IPS-11a (cell line): Measurements from ENCODE around the gene BSND.

Experiments
- H3K4me3 ChIP-seq: one replicate; pipeline ENCODE4 v1.5.1; 2013; ENCODE audit warnings: low read depth, low read length, control low read depth

BSND gene

DNA sequence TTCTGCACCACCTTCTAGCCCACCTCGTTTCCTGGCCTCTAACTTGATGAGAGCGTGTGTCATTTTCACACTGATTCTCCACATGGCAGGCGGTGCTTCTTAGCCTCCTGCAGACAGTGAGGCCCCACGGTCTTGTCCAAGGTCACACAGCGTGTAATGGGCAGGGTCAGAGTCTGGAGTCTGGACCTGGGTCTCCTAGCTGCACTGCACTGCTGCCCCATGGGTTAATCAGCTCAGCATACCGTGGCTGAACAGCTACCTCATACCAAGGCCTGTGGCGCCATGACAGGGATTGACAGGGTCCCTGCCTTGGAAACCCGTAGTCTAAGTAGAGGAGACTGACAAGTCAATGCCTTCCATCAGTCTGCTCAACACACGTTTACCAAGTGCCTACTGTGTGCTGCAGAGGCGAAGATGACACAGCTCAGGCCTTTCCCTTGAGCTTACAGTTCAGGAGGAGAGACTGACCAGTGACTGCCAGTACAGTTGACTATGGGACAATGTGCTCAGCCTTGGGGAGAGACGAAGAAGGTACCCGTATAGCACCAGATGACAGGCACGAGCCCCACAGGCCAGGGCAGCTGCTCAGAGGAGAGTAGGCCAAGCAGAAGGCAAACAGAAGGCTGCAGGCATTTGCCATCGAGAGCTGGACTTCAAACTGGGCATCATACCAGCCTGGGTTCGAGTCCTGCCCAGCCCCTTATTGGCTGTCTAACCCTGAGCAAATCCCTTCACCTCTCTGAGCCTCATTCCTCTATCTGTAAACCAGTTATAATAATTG is 46.1 kb downstream of the BSND start:
- H3K4me3 ChIP-seq, result no peak overlapping the region

DNA sequence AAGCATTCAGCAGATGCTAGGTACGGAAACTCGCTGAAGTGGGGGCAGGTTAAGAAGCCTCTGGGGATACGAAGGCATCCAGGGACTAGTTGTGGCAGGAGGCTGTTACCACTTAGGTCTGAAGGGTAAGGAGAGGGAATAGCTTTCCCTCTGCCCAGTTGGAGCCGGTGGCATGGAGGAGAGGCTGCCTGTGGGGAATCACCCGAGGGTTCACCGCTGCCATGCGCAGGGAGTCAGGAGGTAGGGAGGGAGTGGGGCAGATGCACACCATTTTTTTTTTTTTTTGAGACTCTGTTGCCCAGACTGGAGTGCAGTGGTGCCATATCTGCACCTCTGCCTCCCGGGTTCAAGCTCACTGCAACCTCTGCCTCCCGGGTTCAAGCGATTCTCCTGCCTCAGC is 46.7 kb downstream of the BSND start:
- H3K4me3 ChIP-seq, result no peak overlapping the region

DNA sequence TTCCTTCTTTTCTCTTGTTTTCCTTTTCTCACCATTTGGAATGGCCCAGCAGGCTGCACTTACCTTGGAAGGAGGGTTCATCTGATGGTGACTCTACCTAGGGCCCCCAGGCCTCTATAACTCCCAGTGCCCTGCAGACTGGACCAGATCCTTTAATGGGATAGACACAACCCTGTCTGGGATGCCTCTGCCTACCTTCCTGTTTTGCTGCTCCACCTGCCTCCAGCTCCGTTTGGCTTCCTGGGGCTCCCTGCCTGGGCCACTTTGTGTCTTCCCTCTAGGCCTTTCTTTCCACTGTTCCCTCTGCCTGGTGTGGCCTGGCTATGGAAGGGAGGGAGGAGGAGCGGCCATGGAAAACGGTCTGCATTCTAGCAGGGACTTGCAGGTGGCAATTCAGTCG is 48.1 kb downstream of the BSND start:
- H3K4me3 ChIP-seq, result no peak overlapping the region

GRCh38 chr1:55047611-55048010 is 48.9 kb downstream of the BSND start:
- no peak overlapping the region for H3K4me3 ChIP-seq

DNA sequence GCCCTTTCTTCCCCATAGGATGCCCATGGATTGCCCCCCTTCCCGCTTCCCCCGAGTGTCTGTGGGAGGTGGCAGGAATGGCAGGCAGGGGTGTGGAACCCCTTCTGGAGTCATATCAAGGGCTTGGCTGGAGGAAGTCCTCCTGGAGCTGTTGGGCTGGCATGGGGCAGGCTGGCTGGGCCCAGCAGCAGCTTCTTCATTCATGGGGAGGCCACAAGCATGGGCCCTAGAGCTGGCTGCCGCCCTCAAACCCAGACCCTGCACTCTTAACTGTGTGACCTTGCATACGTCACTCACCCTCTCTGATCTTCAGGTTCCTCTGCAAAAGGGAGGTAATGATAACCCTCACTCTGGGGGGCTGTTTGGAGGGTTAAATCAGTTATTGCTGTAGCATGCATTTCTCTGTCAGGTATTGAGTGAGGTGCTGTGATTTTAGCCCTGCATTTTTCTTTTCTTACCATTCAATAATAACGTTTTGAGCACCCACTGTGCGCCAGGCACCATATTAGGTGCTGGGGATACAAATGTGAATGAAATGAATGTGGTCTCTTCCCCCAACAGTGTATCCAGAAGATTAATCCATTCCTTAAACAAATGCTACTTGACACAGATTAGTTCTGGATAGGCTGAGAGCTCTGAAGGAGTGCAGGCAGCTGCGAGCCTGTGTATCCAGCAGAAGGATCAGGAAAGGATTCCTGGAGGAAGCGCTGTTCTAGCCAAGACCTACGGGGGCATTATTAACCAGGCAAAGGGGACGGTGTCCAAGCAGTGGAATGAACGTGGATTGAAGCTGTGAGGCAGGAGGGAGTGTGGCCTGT is 49.9 kb downstream of the BSND start:
- H3K4me3 ChIP-seq, result no peak overlapping the region

GRCh38 chr1:55049271-55049913 is 50.7 kb downstream of the BSND start:
- H3K4me3 ChIP-seq, result no peak overlapping the region

DNA sequence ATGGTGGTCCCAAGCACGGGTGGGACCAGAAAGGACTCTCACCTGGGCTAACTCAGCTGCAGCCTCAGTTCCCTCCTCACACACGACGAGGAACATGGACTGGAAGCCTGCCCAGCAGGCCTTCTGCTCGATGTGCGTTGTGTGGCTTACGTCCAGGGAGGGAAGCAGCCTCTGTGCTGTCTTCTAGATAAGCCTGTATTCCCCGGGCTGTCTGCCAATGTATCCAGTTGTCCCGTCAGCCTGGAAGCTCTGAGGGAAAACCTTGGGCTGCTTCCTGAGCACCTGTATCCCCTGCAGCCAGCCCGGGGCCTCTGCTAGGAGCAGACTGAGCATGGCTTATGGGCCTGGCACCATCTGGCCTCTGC is 51.2 kb downstream of the BSND start:
- no peak overlapping the region for H3K4me3 ChIP-seq

- no peak overlapping the region for H3K4me3 ChIP-seq
Observed at GRCh38 chr1:55050283-55050682, 51.5 kb downstream of the BSND start.

DNA sequence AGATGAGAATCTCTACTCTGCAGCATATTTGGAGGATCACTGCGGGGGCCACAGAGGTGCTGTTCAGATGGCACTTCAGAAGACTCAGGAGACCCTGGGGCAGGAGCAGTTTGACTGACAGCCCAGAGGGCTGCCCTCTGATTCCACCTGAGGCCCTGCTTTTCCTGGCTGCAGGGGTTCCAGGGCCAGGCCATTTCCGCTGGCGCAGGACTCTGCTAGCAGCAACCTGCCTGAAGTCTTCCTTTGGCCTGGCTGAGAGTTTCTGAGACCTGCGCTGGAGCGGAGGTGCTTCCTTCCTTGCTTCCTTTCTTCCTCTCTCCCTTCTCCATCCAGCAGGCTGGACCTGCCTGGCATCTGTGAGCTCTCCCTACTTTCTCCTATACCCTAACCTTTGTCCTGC is 52.4 kb downstream of the BSND start:
- no peak overlapping the region for H3K4me3 ChIP-seq

DNA sequence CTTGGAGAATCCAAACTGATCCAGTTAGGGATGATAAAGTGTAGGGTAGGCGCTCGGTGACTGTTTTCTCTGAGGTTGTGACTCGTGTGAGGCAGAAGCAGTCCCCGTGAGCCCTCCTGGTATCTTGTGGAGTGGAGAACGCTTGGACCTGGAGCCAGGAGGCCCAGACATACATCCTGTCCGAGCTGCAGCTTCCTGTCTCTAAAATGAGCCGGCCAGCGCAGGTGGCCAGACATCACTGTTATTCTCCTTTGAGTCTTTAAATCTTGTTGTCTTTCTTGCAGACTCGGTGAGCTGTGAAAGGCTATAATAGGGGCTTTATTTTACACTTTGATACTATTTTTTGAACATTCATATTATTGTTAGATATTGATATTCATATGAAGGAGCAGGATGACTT is 52.9 kb downstream of the BSND start:
- H3K4me3 ChIP-seq, result no peak overlapping the region

DNA sequence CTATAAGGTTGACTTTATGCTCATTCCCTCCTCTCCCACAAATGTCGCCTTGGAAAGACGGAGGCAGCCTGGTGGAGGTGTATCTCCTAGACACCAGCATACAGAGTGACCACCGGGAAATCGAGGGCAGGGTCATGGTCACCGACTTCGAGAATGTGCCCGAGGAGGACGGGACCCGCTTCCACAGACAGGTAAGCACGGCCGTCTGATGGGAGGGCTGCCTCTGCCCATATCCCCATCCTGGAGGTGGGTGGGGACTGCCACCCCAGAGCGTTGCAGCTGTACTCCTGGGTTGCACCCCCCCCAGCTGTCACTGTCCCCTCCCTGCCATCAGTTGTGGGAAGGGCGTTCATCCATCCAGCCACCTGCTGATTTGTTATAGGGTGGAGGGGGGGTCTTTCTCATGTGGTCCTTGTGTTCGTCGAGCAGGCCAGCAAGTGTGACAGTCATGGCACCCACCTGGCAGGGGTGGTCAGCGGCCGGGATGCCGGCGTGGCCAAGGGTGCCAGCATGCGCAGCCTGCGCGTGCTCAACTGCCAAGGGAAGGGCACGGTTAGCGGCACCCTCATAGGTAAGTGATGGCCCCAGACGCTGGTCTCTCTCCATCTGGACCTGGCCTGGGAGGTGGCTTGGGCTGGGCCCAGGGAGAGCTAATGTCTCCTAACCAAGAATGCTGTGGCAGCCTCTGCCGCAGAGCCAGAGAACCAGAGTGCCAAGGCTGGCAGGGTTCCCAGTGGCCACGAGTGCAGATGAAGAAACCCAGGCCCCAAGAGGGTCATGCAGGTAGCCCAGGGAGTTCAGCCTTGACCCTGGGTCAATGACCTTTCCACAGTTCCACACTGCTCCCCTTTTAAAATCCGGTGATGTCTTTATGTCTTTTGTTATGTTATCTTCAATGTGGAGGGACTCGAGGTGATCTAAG is 53.7 kb downstream of the BSND start:
- H3K4me3 ChIP-seq, result no peak overlapping the region

- no peak overlapping the region for H3K4me3 ChIP-seq
Observed at GRCh38 chr1:55053265-55053954, 54.7 kb downstream of the BSND start.

DNA sequence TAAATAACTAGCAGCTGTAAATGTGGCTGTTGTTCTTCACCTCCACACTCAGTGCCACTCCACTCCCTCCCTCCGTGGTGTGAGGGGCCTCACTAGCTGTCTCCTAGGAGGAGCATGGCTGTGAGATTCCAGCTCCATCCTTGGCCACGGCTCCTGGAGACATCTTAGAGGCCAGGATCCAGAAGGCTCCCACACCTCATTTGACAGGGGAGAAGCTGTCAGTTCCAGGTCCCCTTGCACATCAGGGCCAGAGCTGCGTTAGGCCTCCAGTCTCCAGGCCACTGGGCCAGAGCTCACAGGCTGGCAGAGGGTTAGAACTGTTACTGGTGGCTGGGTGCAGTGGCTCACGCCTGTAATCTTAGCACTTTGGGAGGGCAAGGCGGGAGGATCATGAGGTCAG is 55.7 kb downstream of the BSND start:
- no peak overlapping the region for H3K4me3 ChIP-seq

GRCh38 chr1:55055084-55055882 is 56.5 kb downstream of the BSND start:
- no peak overlapping the region for H3K4me3 ChIP-seq

DNA sequence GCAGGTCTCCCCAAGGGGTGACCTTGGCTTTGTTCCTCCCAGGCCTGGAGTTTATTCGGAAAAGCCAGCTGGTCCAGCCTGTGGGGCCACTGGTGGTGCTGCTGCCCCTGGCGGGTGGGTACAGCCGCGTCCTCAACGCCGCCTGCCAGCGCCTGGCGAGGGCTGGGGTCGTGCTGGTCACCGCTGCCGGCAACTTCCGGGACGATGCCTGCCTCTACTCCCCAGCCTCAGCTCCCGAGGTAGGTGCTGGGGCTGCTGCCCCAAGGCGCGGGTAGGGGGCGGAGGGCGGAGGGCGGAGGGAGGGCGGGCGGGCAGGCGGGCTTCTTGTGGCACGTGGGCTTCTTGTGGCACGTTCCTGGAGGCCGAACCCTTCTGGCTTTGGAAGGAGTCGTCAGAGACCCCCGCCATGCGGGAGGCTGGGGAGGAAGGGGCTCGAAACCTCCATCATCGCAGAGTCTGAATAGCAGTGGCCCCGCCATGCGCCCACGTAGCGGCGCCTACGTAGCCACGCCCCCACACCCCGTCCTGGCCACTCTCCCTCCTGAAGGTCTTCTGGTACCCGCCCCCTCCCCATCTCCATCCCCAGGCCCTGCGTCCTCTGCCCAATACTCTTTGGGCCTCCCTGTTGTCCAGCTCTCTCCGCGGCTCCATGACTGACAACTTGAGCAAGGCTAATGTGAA is 57.4 kb downstream of the BSND start:
- no peak overlapping the region for H3K4me3 ChIP-seq

GRCh38 chr1:55056632-55056992 is 57.9 kb downstream of the BSND start:
- no peak overlapping the region for H3K4me3 ChIP-seq

GRCh38 chr1:55057270-55057955 is 58.7 kb downstream of the BSND start:
- no peak overlapping the region for H3K4me3 ChIP-seq

DNA sequence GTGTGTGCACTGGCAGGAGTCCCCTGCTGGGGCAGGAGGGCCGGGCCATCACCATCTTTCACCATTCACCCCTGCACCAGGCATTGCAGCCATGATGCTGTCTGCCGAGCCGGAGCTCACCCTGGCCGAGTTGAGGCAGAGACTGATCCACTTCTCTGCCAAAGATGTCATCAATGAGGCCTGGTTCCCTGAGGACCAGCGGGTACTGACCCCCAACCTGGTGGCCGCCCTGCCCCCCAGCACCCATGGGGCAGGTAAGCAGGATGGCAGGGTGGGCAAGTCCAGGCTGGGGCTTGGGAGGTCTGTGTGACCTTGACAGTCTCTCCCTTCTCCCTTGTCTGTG is 59.2 kb downstream of the BSND start:
- H3K4me3 ChIP-seq, result no peak overlapping the region
